Femur (tissue), 1 donor: ENCODE results near the gene RNF157.

ENCODE experiments used
- DNase-seq: peaks from one replicate; pipeline ENCODE4 v3.0.0-alpha.2; 2017

RNF157 gene

GRCh38 chr17:76119409-76120371 is 120.6 kb downstream of the RNF157 start:
- DNase-seq: no peak

- no peak for DNase-seq
Observed at GRCh38 chr17:76115138-76115754, 125.0 kb downstream of the RNF157 start.

DNA sequence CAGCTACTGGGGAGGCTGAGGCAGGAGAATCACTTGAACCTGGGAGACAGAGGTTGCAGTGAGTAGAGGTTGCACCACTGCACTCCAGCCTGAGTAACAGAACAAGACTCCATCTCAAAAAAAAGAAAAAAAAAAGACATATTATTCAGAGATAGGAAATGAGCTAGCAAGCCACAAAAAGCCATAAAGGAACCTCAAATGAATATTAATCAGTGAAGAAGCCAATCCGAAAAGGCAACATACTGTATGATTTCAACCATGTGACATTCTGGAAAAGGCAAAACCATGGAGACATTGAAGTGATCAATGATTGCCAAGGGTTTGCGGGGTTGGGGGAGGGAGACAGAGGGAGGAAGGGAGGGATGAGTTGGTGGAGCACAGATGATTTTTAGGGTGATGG is 128.3 kb downstream of the RNF157 start:
- no peak for DNase-seq

GRCh38 chr17:76107509-76107908 is 132.8 kb downstream of the RNF157 start:
- DNase-seq: no peak

GRCh38 chr17:76106703-76107102 is 133.6 kb downstream of the RNF157 start:
- DNase-seq: no peak

DNA sequence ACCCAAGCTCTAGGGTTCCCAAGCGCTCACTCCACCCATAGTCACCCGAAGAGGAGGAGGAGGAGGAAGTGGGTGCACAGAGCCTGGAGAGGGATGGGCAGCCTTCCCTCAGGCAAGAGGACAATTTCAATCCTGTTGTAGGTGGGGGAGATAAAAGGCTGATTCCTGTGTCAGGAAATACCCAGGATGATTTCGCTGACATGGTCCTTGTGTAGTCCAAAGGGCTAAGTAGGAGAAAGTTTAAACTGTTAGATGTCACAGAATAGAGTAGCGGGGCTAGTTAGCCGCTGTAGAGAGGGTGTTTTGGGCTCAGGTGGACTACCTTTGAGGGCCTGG is 135.4 kb downstream of the RNF157 start:
- no peak for DNase-seq

DNA sequence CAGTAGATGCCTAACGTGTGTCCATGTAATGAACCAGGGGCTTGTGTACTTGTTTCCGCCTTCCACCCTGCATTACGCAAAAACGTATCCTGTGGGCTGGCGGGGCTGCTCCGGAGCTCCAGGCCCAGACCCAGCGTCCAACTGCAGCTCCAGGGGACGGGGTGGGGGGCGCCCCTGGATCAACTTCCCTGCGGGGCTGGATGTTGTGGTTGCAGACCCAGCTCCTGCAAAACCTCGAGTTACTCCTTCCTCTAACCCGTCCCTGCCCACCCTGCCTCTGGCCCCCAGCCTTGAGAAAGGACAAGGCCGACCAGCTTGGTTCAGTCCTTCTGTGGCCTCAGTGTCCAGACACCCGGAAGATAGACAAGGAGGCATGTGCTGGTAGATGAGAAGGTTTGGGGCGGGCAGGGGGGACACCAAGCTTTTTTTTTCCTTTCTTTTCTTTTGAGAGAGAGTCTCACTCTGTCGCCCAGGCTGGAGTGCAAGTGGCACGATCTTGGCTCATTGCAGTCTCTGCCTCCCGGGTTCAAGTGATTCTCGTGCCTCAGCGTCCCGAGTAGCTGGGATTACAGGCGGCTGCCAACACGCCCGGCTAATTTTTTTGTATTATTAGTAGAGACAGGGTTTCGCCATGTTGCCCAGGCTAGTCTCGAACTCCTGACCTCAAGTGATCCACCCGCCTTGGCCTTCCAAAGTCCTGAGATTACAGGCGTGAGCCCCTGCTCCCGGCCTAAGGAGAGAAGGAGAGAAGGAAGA is 136.0 kb downstream of the RNF157 start:
- peak; percentile 29 for DNase-seq

GRCh38 chr17:76103274-76104139 is 136.8 kb downstream of the RNF157 start, which contains the start of gene EXOC7:
EXOC7 (minus strand) TSS chr17:76103787; CDS start chr17:76103692, 95 bp downstream.
- peak; percentile 95 for DNase-seq

- no peak for DNase-seq
Observed at GRCh38 chr17:76102944-76103273, 137.4 kb downstream of the RNF157 start.

DNA sequence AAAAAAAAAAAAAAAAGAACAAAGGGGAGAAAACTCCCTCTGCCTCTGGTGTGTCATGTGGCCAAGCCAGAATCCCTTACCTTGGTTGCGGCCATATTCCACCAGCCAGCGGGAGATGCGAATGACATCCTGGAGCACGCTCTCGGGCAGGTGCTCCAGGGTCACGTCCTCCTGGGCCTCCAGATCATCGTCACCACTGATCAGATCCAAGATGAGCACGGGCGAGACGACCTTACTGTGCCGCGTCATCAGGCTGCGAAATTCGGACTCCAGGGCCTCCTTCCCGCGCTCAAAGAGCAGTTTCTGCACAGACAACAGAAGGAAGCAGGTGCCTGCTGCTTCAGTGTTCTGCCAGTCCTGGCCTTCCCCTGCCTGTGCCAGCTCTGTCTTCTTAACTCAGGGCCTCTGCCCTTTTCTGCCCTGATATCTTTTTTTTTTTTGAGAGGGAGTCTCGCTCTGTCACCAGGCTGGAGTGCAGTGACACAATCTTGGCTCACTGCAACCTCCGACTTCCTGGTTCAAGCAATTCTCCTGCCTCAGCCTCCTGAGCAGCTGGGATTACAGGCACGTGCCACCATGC is 142.5 kb downstream of the RNF157 start:
- no peak for DNase-seq

- no peak for DNase-seq
Observed at GRCh38 chr17:76095943-76096342, 144.3 kb downstream of the RNF157 start.

GRCh38 chr17:76094046-76094445 is 146.2 kb downstream of the RNF157 start:
- DNase-seq: no peak

DNA sequence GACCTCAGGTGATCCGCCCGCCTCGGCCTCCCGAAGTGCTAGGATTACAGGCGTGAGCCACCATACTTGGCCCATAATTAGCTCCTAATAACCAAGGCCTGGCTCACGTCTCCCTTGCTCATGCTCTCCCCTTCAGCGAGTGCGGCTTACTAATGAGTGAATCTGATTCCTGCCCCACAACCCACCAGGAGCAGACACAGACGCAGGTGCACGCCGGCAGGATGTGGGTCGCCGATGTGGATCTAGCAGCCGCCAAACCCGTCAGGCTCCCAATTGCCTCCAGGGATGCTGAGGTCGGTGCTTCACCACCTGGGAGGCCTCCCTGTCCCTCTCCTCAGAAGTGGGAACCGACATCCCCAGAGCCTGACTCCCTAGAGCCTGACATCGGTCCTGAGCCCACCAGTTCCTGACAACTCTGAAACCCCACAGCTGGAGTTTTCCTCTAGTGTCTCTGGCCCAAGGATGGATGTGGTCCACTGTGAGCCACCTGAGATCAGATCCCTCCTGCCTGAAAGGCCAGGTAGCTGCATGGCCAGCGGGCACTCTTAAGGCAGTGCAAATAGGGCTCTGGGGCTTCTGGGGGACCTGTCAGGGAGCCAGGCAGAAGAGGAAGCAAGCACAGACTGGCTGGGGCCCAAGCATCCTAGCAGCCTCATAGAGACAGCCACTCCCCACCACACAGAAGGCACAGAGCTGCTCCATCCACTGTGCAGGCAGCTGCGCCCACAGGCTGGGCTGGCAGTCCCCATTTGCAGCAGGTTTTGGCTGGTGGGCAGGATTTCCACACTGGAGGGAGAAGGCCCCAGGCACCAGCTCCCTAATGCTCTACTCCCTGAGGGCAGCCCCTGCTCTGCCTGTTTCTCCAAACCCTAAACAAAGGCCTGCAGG is 147.5 kb downstream of the RNF157 start:
- no peak for DNase-seq
